Measurements from ENCODE around the gene SPATA32.

- no peak for TF ChIP-seq POLR2A (IDR thresholded peaks at IDR 0.05)
- no peak for TF ChIP-seq CTCF (IDR thresholded peaks at IDR 0.05)
- no peak for TF ChIP-seq POLR2AphosphoS5 (IDR thresholded peaks at IDR 0.05)
Observed at GRCh38 chr17:45244725-45245656, 16.9 kb downstream of the SPATA32 start.

All from breast epithelium (tissue), 3 donors.